ENCODE data around the gene EEF2.
"Not testable (repeated sequence)": the region's sequence is repeated elsewhere in the genome, so short reads cannot be mapped to it uniquely, and the experiment has no call there.

Gene EEF2

DNA sequence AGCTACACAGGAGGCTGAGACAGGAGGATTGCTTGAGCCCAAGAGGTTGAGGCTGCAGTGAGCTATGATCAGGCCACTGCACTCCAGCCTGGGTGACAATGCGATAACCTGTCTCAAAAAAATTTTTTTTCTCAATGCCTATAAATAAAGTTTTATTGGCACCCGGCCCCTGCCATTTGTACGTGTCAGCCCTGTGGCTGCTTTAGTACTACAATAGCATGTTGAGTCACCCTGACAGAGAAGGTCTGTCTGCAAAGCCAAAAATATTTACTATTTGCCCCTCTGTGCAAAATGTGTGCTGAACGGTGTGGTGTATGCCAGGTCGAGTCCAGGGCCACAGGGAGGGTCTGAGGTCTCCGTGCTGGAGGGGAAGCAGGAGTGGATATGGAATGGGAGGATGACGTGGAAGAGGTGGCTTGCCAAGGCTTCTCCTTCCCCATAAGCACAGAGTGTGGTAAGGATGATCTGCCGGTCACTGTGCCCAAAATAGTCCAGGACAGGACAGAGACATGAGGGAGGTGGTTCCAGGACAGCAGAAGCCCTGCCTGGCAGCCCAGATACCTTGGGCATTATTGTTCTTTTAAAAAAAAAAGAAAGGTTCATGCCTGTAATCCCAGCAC lies 42.4 kb downstream of the EEF2 start:
- H3K27me3 ChIP-seq = no peaks in the 10 kb centered on the region
- H3K9me3 ChIP-seq = no peaks in the 10 kb centered on the region
- H3K36me3 ChIP-seq = no peaks in the 10 kb centered on the region
- peaks cover 7 to 10% of the 10 kb centered on the region in 2 experiments for H3K4me1 ChIP-seq (ENCODE audit: control insufficient read depth in 1 of 2, insufficient read depth in 1 of 2, low read depth in 1 of 2, low read length in 1 of 2)
- H3K27ac ChIP-seq = no peak overlapping the region
- TF ChIP-seq, protein P1, sequence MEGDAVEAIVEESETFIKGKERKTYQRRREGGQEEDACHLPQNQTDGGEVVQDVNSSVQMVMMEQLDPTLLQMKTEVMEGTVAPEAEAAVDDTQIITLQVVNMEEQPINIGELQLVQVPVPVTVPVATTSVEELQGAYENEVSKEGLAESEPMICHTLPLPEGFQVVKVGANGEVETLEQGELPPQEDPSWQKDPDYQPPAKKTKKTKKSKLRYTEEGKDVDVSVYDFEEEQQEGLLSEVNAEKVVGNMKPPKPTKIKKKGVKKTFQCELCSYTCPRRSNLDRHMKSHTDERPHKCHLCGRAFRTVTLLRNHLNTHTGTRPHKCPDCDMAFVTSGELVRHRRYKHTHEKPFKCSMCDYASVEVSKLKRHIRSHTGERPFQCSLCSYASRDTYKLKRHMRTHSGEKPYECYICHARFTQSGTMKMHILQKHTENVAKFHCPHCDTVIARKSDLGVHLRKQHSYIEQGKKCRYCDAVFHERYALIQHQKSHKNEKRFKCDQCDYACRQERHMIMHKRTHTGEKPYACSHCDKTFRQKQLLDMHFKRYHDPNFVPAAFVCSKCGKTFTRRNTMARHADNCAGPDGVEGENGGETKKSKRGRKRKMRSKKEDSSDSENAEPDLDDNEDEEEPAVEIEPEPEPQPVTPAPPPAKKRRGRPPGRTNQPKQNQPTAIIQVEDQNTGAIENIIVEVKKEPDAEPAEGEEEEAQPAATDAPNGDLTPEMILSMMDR (IDR thresholded peaks at IDR 0.05) = no peak
- H3K4me3 ChIP-seq (ENCODE audit: low read depth in 1 of 2, low read length in 1 of 2) = no peak overlapping the region

GRCh38 chr19:3938300-3938950 lies 46.8 kb downstream of the EEF2 start:
- not testable (repeated sequence) for H3K9me3 ChIP-seq; H3K27ac ChIP-seq; H3K4me3 ChIP-seq (ENCODE audit: low read depth in 1 of 2, low read length in 1 of 2); H3K36me3 ChIP-seq; H3K4me1 ChIP-seq (ENCODE audit: control insufficient read depth in 1 of 2, insufficient read depth in 1 of 2, low read depth in 1 of 2, low read length in 1 of 2)
- H3K27me3 ChIP-seq = peaks cover 32% of the 10 kb centered on the region

- Histone ChIP-seq H3K9me3 (no peaks in the 10 kb centered on the region), H3K27ac (no peak overlapping the region), H3K4me1 (ENCODE audit: control insufficient read depth in 1 of 2, insufficient read depth in 1 of 2, low read depth in 1 of 2, low read length in 1 of 2) (no peaks in the 10 kb centered on the region), H3K4me3 (ENCODE audit: low read depth in 1 of 2, low read length in 1 of 2) (no peak overlapping the region), H3K27me3 (peaks cover 48% of the 10 kb centered on the region), H3K36me3 (no peaks in the 10 kb centered on the region)
- TF ChIP-seq, protein P1 (IDR thresholded peaks at IDR 0.05) = no peak
Measured at GRCh38 chr19:3936506-3937442, 48.5 kb downstream of the EEF2 start.

DNA sequence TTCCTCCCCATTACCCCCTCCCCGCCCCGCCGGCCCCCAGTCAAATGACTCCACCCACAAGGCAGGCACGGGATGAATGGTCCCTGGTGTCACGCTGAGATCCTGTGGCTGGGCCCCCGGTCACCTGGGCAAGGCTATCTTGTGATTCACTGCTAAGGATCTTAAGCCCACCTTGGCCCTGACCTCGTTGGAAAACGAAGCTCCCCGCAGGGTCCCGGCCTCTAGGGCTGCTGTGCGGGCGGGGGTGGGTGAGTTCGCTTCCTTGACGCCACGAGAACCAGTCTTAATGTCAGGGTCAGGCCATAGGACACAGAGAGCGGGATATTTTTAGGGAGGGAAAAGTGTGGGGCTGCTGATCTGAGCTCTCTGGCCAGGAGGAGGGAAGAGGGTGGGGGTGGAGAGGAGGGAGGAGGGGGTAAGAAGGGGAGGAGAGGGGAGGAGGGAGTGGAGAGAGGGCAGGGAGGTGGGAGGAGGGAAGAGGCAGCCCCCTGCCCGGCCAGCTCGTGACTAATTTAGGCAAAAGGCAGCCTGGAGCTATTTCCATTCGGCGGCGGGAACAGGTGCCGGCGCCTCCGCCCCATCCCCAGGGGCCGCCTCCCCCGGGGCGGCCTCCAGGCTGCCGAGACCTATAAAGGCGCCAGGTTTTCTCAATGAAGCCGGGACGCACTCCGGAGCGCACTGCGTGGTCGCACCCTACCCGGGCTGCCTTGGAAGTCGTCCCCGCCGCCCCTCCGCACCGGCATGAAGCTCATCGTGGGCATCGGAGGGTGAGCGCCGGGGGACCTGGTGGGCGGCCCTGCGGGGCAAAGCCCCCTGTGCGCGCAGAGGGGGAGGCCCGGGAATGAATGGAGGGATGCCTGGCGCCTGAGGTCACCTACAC lies 52.1 kb downstream of the EEF2 start, which contains the start of gene NMRK2:
Gene NMRK2 (plus strand): TSS at position 139 of the 880 bp plus-strand sequence. CDS start 603 bp downstream, at position 742.
- Histone ChIP-seq H3K36me3 (no peaks in the 10 kb centered on the region), H3K4me3 (ENCODE audit: low read depth in 1 of 2, low read length in 1 of 2) (no peak within 1 kb of the TSS), H3K27me3 (peaks cover 60% of the 10 kb centered on the region), H3K9me3 (no peaks in the 10 kb centered on the region), H3K27ac (no peak within 1 kb of the TSS), H3K4me1 (ENCODE audit: control insufficient read depth in 1 of 2, insufficient read depth in 1 of 2, low read depth in 1 of 2, low read length in 1 of 2) (no peaks in the 10 kb centered on the region)
- TF ChIP-seq, protein P1 (IDR thresholded peaks at IDR 0.05) = no peak

DNA sequence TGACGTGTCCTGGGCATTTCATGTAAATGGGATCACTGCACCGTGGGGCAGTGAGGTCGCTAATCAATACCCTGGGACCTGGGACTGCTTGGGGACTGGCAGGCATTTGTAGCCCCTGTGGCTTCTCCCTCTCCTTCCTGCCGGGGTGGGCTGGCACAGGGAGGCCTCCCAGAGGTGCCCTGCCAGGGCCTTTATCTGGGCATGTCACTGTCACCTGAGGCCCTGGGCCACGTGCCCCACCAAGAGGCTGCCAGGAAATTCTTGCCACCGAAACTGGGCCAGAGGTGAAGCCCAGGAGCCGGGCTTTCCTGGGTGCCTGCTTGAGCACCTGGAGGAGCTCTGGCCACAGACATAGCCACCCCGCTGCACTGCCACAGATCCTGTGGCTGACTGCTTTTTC lies 54.2 kb downstream of the EEF2 start:
- TF ChIP-seq, protein P1 (IDR thresholded peaks at IDR 0.05) = no peak
- Histone ChIP-seq H3K27ac (no peak overlapping the region), H3K4me1 (ENCODE audit: control insufficient read depth in 1 of 2, insufficient read depth in 1 of 2, low read depth in 1 of 2, low read length in 1 of 2) (no peaks in the 10 kb centered on the region), H3K4me3 (ENCODE audit: low read depth in 1 of 2, low read length in 1 of 2) (no peak overlapping the region), H3K27me3 (peaks cover 55% of the 10 kb centered on the region), H3K36me3 (no peaks in the 10 kb centered on the region), H3K9me3 (no peaks in the 10 kb centered on the region)
